ENCODE data around the gene THYN1. TPM values are rescaled to one million over a fixed set of nuclear protein-coding genes. Genes with fewer than 3 reads are reported as not detected.

THYN1 gene
- total and polyA plus RNA-seq, 2 of the 13 experiments (the other 11 are each of a cell fraction or from before 2014, with no cell fraction given): 36.1 to 87.6 TPM

DNA sequence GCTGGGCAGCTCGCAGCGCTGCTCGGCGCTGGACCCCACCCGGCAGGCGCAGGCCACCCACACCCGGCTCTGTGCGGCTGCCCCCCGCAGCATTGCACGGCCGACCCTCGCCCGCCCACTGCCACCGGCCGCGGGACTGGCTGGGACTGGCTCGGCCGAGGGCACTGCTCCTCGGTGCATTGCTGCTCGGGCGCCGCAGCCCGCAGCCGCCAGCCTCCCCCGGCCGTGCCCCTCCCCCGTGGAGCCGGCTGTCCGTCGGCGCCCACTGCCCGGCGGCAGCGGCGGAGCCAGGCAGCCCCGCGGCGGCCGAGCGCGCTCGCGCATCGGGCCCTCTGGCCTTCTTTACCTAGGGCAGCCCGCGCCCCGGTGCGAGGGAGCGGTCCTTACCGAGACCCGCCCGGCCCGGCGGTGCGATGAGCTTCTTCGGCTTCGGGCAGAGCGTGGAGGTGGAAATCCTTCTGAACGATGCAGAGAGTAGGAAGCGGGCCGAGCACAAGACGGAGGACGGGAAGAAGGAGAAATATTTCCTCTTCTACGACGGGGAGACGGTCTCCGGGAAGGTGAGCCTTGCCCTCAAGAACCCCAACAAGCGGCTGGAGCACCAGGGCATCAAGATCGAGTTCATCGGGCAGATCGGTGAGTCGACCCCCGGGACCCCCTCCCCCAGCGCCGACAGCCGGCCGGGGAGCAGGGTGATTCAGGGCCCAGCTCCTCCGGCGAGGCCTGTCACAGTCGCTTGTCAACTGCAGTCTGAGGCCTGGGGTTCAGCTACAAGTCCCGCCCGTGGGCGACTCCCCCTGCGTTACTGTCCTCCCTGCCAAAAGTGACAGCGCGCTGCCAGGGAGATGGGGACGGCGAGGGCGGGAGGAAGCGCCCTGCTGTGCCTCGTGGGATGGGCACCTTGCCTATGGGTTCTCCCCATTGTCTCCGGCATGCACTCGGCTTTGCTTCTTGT, 28.2 kb downstream of the THYN1 start (continued):
- TF ChIP-seq SRSF9 (IDR thresholded peaks at IDR 0.05; ENCODE audit: borderline replicate concordance, insufficient read depth, low read depth, low read length, poor library complexity, severe bottlenecking) (no peak), ZNF83 (CRISPR knock-in tag; IDR thresholded peaks at IDR 0.05; ENCODE audit: borderline replicate concordance) (no peak), HOXA9 (CRISPR knock-in tag; IDR thresholded peaks at IDR 0.05; ENCODE audit: borderline replicate concordance) (no peak), PRPF4 (IDR thresholded peaks at IDR 0.05; ENCODE audit: low read depth, low read length, poor library complexity, severe bottlenecking) (no peak), BRD4 (CRISPR knock-in tag; IDR thresholded peaks at IDR 0.05) (no peak), ZNF333 (CRISPR knock-in tag; IDR thresholded peaks at IDR 0.05; ENCODE audit: borderline replicate concordance) (no peak), ZZZ3 (CRISPR knock-in tag; IDR thresholded peaks at IDR 0.05; ENCODE audit: borderline replicate concordance) (peak; percentile 70; the same call in 1 of the 2 replicates), RCOR2 (CRISPR knock-in tag; IDR thresholded peaks at IDR 0.05) (no peak), ZBTB7A (CRISPR knock-in tag; IDR thresholded peaks at IDR 0.05) (no peak), ZNF136 (CRISPR knock-in tag; IDR thresholded peaks at IDR 0.05; ENCODE audit: low read depth) (no peak), SKI (IDR thresholded peaks at IDR 0.05; ENCODE audit: partially characterized antibody) (no peak), ZNF44 (CRISPR knock-in tag; IDR thresholded peaks at IDR 0.05) (no peak), ZNF782 (CRISPR knock-in tag; IDR thresholded peaks at IDR 0.05; ENCODE audit: borderline replicate concordance) (0 out of 2 replicates have a peak, but pooled peaks have one; percentile 54), ZNF350 (CRISPR knock-in tag; IDR thresholded peaks at IDR 0.05; ENCODE audit: borderline replicate concordance, low read depth) (peak; percentile 42; the same call in 1 of the 2 replicates), ZNF446 (CRISPR knock-in tag; IDR thresholded peaks at IDR 0.05) (0 out of 2 replicates have a peak, but pooled peaks have one; percentile 13), REXO4 (CRISPR knock-in tag; IDR thresholded peaks at IDR 0.05; ENCODE audit: borderline replicate concordance) (no peak)
- TF ChIP-seq, protein P1, sequence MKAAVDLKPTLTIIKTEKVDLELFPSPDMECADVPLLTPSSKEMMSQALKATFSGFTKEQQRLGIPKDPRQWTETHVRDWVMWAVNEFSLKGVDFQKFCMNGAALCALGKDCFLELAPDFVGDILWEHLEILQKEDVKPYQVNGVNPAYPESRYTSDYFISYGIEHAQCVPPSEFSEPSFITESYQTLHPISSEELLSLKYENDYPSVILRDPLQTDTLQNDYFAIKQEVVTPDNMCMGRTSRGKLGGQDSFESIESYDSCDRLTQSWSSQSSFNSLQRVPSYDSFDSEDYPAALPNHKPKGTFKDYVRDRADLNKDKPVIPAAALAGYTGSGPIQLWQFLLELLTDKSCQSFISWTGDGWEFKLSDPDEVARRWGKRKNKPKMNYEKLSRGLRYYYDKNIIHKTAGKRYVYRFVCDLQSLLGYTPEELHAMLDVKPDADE (CRISPR knock-in tag; IDR thresholded peaks at IDR 0.05): 0 out of 2 replicates have a peak, but pooled peaks have one; percentile 34
- TF ChIP-seq, protein P2, sequence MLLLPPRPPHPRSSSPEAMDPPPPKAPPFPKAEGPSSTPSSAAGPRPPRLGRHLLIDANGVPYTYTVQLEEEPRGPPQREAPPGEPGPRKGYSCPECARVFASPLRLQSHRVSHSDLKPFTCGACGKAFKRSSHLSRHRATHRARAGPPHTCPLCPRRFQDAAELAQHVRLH (CRISPR knock-in tag; IDR thresholded peaks at IDR 0.05; ENCODE audit: borderline replicate concordance, low read depth): no peak
- TF ChIP-seq, protein P3, sequence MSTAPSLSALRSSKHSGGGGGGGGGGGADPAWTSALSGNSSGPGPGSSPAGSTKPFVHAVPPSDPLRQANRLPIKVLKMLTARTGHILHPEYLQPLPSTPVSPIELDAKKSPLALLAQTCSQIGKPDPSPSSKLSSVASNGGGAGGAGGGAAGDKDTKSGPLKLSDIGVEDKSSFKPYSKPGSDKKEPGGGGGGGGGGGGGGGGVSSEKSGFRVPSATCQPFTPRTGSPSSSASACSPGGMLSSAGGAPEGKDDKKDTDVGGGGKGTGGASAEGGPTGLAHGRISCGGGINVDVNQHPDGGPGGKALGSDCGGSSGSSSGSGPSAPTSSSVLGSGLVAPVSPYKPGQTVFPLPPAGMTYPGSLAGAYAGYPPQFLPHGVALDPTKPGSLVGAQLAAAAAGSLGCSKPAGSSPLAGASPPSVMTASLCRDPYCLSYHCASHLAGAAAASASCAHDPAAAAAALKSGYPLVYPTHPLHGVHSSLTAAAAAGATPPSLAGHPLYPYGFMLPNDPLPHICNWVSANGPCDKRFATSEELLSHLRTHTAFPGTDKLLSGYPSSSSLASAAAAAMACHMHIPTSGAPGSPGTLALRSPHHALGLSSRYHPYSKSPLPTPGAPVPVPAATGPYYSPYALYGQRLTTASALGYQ (CRISPR knock-in tag; IDR thresholded peaks at IDR 0.05): peak; percentile 39; the same call in 1 of the 2 replicates
- TF ChIP-seq, protein P4, sequence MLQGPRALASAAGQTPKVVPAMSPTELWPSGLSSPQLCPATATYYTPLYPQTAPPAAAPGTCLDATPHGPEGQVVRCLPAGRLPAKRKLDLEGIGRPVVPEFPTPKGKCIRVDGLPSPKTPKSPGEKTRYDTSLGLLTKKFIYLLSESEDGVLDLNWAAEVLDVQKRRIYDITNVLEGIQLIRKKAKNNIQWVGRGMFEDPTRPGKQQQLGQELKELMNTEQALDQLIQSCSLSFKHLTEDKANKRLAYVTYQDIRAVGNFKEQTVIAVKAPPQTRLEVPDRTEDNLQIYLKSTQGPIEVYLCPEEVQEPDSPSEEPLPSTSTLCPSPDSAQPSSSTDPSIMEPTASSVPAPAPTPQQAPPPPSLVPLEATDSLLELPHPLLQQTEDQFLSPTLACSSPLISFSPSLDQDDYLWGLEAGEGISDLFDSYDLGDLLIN (CRISPR knock-in tag; IDR thresholded peaks at IDR 0.05; ENCODE audit: borderline replicate concordance): 0 out of 2 replicates have a peak, but pooled peaks have one; percentile 42
